Endothelial cell of umbilical vein (primary cell): ENCODE data around the gene LIPK. TPM values are rescaled to one million over a fixed set of nuclear protein-coding genes. Genes with fewer than 3 reads are reported as not detected.

Source experiments
- BruUV-seq: library from RNA; stranded (reverse); fragments of 400-500 nt; replicated peaks from 2 replicates; lab custom pipeline; 2021; lab: Mats Ljungman, UMichigan
- CTCF ChIA-PET: fragments of 300-600, 350-600 bp; sonication (Branson Sonifier 250); formaldehyde crosslinking; loops from one replicate; lab custom pipeline; 2021; ENCODE audit warnings: antibody characterized with exemption, inconsistent platforms; lab: Charles Lee
- POLR2A ChIA-PET: fragments of 300-600, 350-600 bp; sonication (Branson Sonifier 250); formaldehyde crosslinking; loops from one replicate; lab custom pipeline; 2021; ENCODE audit warnings: antibody characterized with exemption, inconsistent platforms; lab: Charles Lee
- DNase-seq: peaks from one replicate; pipeline ENCODE4 v3.0.0-alpha.2; 2011; ENCODE audit warnings: low read depth, low spot score
- FAIRE-seq: peaks from 2 replicates; lab custom pipeline; 2011; peaks lifted over from hg19 to GRCh38; lab: Jason Lieb, UNC
- H2AFZ ChIP-seq: 2 replicates; pipeline ENCODE4 v1.6.0; 2012; ENCODE audit warnings: low read depth, low read length, control low read depth, inconsistent platforms
- H3K27ac ChIP-seq: 2 replicates; pipeline ENCODE4 v1.5.1; 2011; ENCODE audit warnings: low read depth, mild to moderate bottlenecking, control low read depth, low read length, moderate library complexity; ENCODE audit not compliant: insufficient read depth
- H3K27me3 ChIP-seq, 2 experiments: 2 replicates each; pipeline versions ENCODE4 v1.6.0 to v1.6.1; 2011; ENCODE audit warnings: low read length in 2 of 2, mixed read lengths in 1 of 2; ENCODE audit not compliant: control insufficient read depth in 2 of 2, insufficient read depth in 2 of 2
- H3K36me3 ChIP-seq, 2 experiments: 2 replicates in 1 of 2; 3 replicates in 1 of 2; pipeline ENCODE4 v1.5.1; 2011; ENCODE audit warnings: low read length in 2 of 2, mild to moderate bottlenecking in 1 of 2, moderate library complexity in 1 of 2; ENCODE audit not compliant: control insufficient read depth in 2 of 2, insufficient read depth in 2 of 2; ENCODE audit errors: extremely low read depth in 1 of 2
- H3K4me1 ChIP-seq: 3 replicates; pipeline ENCODE4 v1.5.1; 2011; ENCODE audit warnings: mild to moderate bottlenecking, low read length; ENCODE audit not compliant: control insufficient read depth, insufficient read depth; ENCODE audit errors: extremely low read depth
- H3K4me2 ChIP-seq: 2 replicates; pipeline ENCODE4 v1.6.1; 2011; ENCODE audit warnings: low read length, control low read depth, mixed read lengths; ENCODE audit not compliant: insufficient read depth
- H3K4me3 ChIP-seq, 3 experiments: fragments of 200-600 bp in 1 of 3; sonication (generic), shearing (Covaris generic) in 1 of 3; replicated peaks in 1 of 3; 2 replicates each; pipeline ENCODE4 v1.5.1; 2011 to 2016; ENCODE audit warnings: control low read depth in 3 of 3, low read length in 3 of 3, mild to moderate bottlenecking in 2 of 3, inconsistent platforms in 1 of 3, low read depth in 1 of 3, moderate library complexity in 1 of 3; ENCODE audit not compliant: insufficient read depth in 1 of 3
- H3K79me2 ChIP-seq: 2 replicates; pipeline ENCODE4 v1.6.0; 2012; ENCODE audit warnings: low read length, inconsistent platforms; ENCODE audit not compliant: control insufficient read depth, insufficient read depth
- H3K9ac ChIP-seq: replicated peaks from 2 replicates; pipeline ENCODE3; 2011; ENCODE audit warnings: low read length, control low read depth; ENCODE audit not compliant: insufficient read depth; ENCODE audit errors: extremely low read depth
- H3K9me1 ChIP-seq: replicated peaks from 3 replicates; pipeline ENCODE4 v1.6.0; 2011; ENCODE audit warnings: mild to moderate bottlenecking, low read length; ENCODE audit not compliant: control insufficient read depth, insufficient read depth; ENCODE audit errors: extremely low read depth
- H3K9me3 ChIP-seq: replicated peaks from 2 replicates; pipeline ENCODE4 v1.5.1; 2012; ENCODE audit warnings: low read length, inconsistent platforms; ENCODE audit not compliant: control insufficient read depth, insufficient read depth
- H4K20me1 ChIP-seq: replicated peaks from 2 replicates; pipeline ENCODE3; 2011; ENCODE audit warnings: mild to moderate bottlenecking, low read length; ENCODE audit not compliant: control insufficient read depth, insufficient read depth; ENCODE audit errors: extremely low read depth
- EZH2 ChIP-seq: IDR thresholded peaks from 2 replicates; pipeline ENCODE4 v1.6.1; 2012; ENCODE audit warnings: borderline replicate concordance, low read depth, mild to moderate bottlenecking, moderate library complexity, low read length, inconsistent platforms; ENCODE audit not compliant: severe bottlenecking
- FOS ChIP-seq: IDR thresholded peaks from 2 replicates; pipeline ENCODE4 v1.6.1; 2011; ENCODE audit warnings: mild to moderate bottlenecking, low read length, moderate library complexity, borderline replicate concordance; ENCODE audit not compliant: insufficient read depth
- GATA2 ChIP-seq: IDR thresholded peaks from 2 replicates; pipeline ENCODE4 v1.7.0; 2011; ENCODE audit warnings: low read depth, mild to moderate bottlenecking, moderate library complexity, mixed read lengths, low read length; ENCODE audit not compliant: insufficient read length, insufficient read depth
- JUN ChIP-seq: IDR thresholded peaks from 2 replicates; pipeline ENCODE4 v1.6.1; 2011; ENCODE audit warnings: borderline replicate concordance, low read depth; ENCODE audit not compliant: insufficient read length, insufficient read depth
- MYC ChIP-seq: IDR thresholded peaks from one replicate; pipeline ENCODE4 v1.6.1; 2011; ENCODE audit warnings: mild to moderate bottlenecking, low read depth, low read length
- POLR2A ChIP-seq: IDR thresholded peaks from 2 replicates; pipeline ENCODE4 v1.6.1; 2012; ENCODE audit warnings: low read depth, mild to moderate bottlenecking, control low read depth, low read length
- POLR2AphosphoS5 ChIP-seq: IDR thresholded peaks from 2 replicates; pipeline ENCODE4 v1.6.1; 2012; ENCODE audit warnings: low read depth, mild to moderate bottlenecking, control low read depth, low read length, moderate library complexity; ENCODE audit not compliant: insufficient read depth
- dilution Hi-C: fragments of 300-500 bp; cut with MboI; formaldehyde crosslinking; loops from one replicate; pipeline ENCODE4 v1.15.0; 2019; ENCODE audit warnings: low sequenced_read_pairs; ENCODE audit not compliant: extremely low pct_ligation_motif_present
- intact Hi-C: fragments of 100-400 bp; cut with micrococcal nuclease; formaldehyde crosslinking; loops from one replicate; pipeline ENCODE4 v1.10.0; 2022
- polyA plus RNA-seq, 4 experiments: library from polyadenylated mRNA; depleted of rRNA in 3 of 4; stranded (reverse) in 3 of 4; unstranded in 1 of 4; fragments of >200 nt; gene quantifications; 2 replicates each; pipeline versions ENCODE4 v1.2.1 to v1.2.3, GENCODE V29; 2011 to 2012; ENCODE audit warnings: missing spikeins in 1 of 4
- total RNA-seq: library from RNA; stranded (reverse); gene quantifications from 2 replicates; pipeline ENCODE4 v1.2.3, GENCODE V29; 2021
- TF ChIP-seq, protein P1 (sequence below), 2 donors: IDR thresholded peaks; 1 replicate in 1 of 2; 2 replicates in 1 of 2; pipeline ENCODE4 v1.5.1; 2011; ENCODE audit warnings: low read length in 2 of 2, mild to moderate bottlenecking in 2 of 2, moderate library complexity in 2 of 2, control low read depth in 1 of 2, inconsistent platforms in 1 of 2, low read depth in 1 of 2; ENCODE audit not compliant: insufficient read depth in 1 of 2; ENCODE audit errors: extremely low read depth in 1 of 2
- TF ChIP-seq, protein P2 (sequence below): IDR thresholded peaks from 2 replicates; pipeline ENCODE4 v1.6.1; 2011; ENCODE audit not compliant: insufficient read depth, insufficient read length

Gene LIPK
- total and polyA plus RNA-seq, 2 donors (not counting 3 experiments of a cell fraction or from before 2014, with no cell fraction given) = not detected

DNA sequence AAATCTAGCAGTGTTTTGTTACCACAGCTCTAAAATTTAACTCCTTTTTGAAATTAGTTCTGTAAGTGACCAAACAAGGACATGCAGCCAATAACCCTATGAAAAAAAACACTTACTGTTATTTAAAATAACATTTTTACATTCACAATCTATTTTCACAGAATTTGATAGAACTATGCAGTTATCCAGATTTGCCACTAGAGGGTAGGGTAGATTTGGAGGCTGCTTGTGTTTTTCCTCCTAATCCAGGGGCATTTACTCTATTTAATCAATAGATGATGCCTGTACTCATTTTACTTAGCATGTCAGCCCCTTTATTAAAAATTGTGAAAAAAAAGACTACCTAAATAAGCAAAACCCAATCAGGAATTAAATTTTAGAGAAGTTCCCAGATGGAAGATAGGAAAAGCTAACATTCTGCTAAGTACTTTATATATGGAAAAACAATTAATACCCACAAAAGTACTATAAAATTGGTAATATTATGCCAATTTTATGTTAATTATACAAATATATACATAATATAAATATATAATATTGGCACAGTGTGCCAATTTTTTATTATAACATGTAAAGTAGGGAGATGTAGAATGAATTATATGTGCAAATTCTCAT lies 18.1 kb upstream of the LIPK start:
- Histone ChIP-seq H3K4me1 (no peaks in the 10 kb centered on the region), H4K20me1 (no peaks in the 10 kb centered on the region), H3K36me3 (no peaks in the 10 kb centered on the region), H3K79me2 (no peaks in the 10 kb centered on the region), H3K27ac (no peak overlapping the region), H3K9ac (no peak overlapping the region), H3K4me2 (no peak overlapping the region), H3K27me3 (no peaks in the 10 kb centered on the region), H3K9me3 (no peaks in the 10 kb centered on the region), H3K4me3 (no peak overlapping the region), H3K9me1 (no peaks in the 10 kb centered on the region), H2AFZ (no peak overlapping the region)
- ChIA-PET POLR2A (no interaction called here), CTCF (interaction anchor here (0.6 to 6.1 kb wide), 18 partner anchors 10 to 143 kb away, joined by 3 to 30 read pairs (median 4); partner anchors contain the start of gene RNLS)
- peak; percentile 31 for DNase-seq
- dilution Hi-C loops (no loop called here), intact Hi-C loops (loop anchor here (1.0 to 5.0 kb wide), 4 partner anchors 104 to 244 kb away; no protein-coding TSS in a partner anchor)
- TF ChIP-seq, protein P1, sequence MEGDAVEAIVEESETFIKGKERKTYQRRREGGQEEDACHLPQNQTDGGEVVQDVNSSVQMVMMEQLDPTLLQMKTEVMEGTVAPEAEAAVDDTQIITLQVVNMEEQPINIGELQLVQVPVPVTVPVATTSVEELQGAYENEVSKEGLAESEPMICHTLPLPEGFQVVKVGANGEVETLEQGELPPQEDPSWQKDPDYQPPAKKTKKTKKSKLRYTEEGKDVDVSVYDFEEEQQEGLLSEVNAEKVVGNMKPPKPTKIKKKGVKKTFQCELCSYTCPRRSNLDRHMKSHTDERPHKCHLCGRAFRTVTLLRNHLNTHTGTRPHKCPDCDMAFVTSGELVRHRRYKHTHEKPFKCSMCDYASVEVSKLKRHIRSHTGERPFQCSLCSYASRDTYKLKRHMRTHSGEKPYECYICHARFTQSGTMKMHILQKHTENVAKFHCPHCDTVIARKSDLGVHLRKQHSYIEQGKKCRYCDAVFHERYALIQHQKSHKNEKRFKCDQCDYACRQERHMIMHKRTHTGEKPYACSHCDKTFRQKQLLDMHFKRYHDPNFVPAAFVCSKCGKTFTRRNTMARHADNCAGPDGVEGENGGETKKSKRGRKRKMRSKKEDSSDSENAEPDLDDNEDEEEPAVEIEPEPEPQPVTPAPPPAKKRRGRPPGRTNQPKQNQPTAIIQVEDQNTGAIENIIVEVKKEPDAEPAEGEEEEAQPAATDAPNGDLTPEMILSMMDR (IDR thresholded peaks at IDR 0.05; ENCODE audit: extremely low read depth in 1 of 2, insufficient read depth in 1 of 2, low read depth in 1 of 2, low read length in 2 of 2) = peak; percentile 45 to 53
- TF ChIP-seq POLR2A (no peak), JUN (no peak)
- peak; percentile 8 for FAIRE-seq
- no TSS peak for BruUV-seq

DNA sequence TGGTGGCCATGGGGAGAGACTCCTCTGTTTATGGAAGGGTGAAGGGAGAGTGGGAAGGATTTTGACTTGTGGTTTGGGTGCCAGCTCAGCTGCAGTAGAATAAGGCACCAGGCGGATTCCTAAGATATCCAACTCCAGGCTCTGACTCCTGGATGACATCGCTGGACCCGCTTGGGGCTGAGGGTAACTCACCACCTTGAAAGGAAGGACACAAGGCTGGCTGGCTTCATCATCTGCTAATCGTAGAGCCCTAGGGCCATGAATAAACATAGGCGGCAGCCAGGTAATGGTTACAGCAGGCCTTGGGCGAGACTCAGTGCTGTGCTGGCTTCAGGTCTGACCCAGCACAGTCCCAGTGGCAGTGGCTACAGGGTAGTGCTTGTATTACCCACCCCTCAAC lies 16.7 kb upstream of the LIPK start:
- Histone ChIP-seq H2AFZ (no peak overlapping the region), H3K9ac (no peak overlapping the region), H3K9me1 (no peaks in the 10 kb centered on the region), H3K27ac (no peak overlapping the region), H3K79me2 (no peaks in the 10 kb centered on the region), H3K27me3 (no peaks in the 10 kb centered on the region), H3K4me3 (no peak overlapping the region), H3K4me1 (no peaks in the 10 kb centered on the region), H3K4me2 (no peak overlapping the region), H4K20me1 (no peaks in the 10 kb centered on the region), H3K36me3 (no peaks in the 10 kb centered on the region), H3K9me3 (no peaks in the 10 kb centered on the region)
- no peak for FAIRE-seq
- ChIA-PET POLR2A (no interaction called here), CTCF (interaction anchor here (0.9 to 6.1 kb wide), 6 partner anchors 13 to 124 kb away, joined by 3 to 30 read pairs (median 6); no protein-coding TSS in a partner anchor)
- dilution Hi-C loops = no loop called here
- BruUV-seq = no TSS peak
- TF ChIP-seq POLR2AphosphoS5 (no peak), FOS (no peak), GATA2 (no peak), POLR2A (no peak), EZH2 (no peak), JUN (no peak), MYC (no peak)
- TF ChIP-seq, protein P1 (IDR thresholded peaks at IDR 0.05; ENCODE audit: extremely low read depth in 1 of 2, insufficient read depth in 1 of 2, low read depth in 1 of 2, low read length in 2 of 2) = no peak
- TF ChIP-seq, protein P2, sequence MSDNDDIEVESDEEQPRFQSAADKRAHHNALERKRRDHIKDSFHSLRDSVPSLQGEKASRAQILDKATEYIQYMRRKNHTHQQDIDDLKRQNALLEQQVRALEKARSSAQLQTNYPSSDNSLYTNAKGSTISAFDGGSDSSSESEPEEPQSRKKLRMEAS = no peak
- no peak for DNase-seq
- intact Hi-C loops = loop anchor here (5.0 kb wide), 1 partner anchor 243 kb away; no protein-coding TSS in a partner anchor
